KOPT-K1 (cell line): ENCODE results near the gene ART4.

Experiments used
- H3K27ac ChIP-seq: fragments of 200-600 bp; sonication (generic); 2 replicates; pipeline ENCODE4 v1.5.1; 2016; ENCODE audit warnings: antibody characterized with exemption, mild to moderate bottlenecking, low read depth, low read length; ENCODE audit not compliant: poor library complexity, severe bottlenecking
- H3K36me3 ChIP-seq: fragments of 200-600 bp; sonication (generic); 2 replicates; pipeline ENCODE4 v1.5.1; 2017; ENCODE audit warnings: antibody characterized with exemption, mild to moderate bottlenecking, low read length, moderate library complexity; ENCODE audit not compliant: insufficient read depth
- H3K9me3 ChIP-seq: fragments of 200-600 bp; sonication (generic); 2 replicates; pipeline ENCODE4 v1.5.1; 2017; ENCODE audit warnings: antibody characterized with exemption, low read length, mild to moderate bottlenecking; ENCODE audit not compliant: insufficient read depth, poor library complexity, severe bottlenecking

Gene ART4

DNA sequence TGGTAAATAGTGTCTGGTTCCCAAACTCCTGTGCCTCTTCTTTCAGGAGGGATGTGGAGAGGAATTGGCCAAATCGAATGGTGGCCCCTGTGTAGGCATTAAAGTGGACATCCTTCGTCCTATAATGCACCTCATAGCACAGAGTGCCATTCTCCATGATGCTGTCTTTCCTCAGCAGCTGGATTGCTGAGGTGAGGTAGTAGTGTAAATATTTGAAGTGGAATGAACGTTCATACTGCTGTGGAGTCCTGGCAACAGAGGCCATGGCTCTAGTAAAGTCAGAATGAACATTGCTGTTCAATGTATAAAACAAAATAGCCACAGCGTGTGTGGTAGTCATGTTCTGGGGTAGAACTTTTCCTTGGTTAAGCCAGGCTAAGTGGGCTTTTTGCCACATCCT is 2.7 kb downstream of the ART4 start:
- Histone ChIP-seq H3K36me3 (no peaks in the 10 kb centered on the region), H3K9me3 (no peaks in the 10 kb centered on the region), H3K27ac (no peak overlapping the region)

DNA sequence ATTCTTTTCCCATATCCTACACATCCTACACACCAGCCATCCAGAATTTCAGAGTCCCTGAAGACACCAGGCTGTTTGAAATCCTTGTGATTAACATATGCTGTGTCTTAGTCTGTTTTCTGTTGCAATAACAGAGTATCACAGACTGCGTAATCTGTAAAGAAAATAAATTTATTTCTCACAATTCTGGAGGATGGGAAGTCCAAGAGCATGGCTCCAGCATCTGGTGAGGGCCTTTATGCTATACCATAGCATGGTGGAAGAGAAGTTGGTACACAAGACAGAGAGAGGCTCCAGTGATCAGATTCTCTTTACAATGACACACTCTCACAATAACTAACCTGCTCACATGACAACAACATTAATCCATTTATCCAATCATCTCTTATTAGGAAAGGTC is 4.1 kb downstream of the ART4 start:
- H3K9me3 ChIP-seq = no peaks in the 10 kb centered on the region
- H3K36me3 ChIP-seq = no peaks in the 10 kb centered on the region
- H3K27ac ChIP-seq = no peak overlapping the region

DNA sequence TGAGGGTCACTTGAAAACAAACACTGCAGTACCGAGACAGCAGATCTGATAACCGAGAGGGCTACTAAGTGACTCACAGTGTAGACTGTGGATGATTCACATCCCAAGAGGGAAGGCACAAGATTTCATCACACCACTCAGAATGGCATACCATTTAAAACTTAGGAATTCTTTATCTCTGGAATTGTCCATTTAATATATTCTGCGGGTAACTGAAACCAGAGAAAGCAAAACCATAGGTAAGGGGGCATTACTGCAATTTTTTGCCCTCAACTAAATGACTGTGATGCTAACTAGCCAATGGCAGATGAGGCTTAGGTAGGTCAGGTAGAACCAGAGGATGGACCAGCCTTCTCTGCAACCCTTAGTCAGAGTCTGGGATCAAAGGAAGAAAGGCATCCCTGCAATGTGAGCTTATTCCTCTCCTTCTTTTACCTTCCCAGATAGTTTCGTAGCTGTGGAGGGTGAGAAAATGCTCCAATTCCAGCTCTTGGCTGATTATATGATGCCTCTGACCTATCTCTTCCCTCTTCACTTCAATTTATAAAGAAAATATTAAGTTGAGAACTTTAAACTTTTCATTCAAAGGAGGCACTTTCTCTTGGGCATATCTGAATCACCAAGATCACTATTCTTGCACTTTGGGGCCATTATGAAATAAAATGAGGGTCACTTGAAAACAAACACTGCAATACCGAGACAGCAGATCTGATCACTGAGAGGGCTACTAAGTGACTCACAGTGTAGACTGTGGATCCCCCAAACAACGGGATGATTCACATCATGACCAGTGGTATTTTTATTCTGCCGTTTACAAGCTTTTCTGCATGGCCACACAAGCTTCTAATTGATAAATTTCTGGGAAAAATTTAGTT is 6.8 kb downstream of the ART4 start:
- no peak overlapping the region for H3K27ac ChIP-seq
- no peaks in the 10 kb centered on the region for H3K9me3 ChIP-seq
- no peaks in the 10 kb centered on the region for H3K36me3 ChIP-seq

DNA sequence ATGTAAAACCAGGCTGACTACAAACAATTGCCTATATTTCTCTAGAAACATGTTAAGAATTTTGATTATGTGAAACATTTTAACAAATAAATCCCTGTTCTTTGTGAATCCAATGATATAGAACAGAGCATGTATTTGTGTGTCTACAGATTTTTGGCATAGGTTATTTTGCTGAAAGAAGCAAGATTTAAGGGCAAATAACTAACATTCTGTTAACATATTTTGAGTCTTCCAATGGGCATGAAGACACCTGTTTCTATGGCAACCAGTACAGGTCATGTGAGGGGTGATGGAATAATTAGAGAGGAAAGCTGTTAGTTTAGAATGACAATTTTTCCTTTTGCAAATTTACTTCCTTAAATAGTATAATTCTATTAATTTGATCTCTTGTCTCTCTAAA is 8.8 kb downstream of the ART4 start:
- Histone ChIP-seq H3K27ac (no peak overlapping the region), H3K9me3 (no peaks in the 10 kb centered on the region), H3K36me3 (no peaks in the 10 kb centered on the region)

DNA sequence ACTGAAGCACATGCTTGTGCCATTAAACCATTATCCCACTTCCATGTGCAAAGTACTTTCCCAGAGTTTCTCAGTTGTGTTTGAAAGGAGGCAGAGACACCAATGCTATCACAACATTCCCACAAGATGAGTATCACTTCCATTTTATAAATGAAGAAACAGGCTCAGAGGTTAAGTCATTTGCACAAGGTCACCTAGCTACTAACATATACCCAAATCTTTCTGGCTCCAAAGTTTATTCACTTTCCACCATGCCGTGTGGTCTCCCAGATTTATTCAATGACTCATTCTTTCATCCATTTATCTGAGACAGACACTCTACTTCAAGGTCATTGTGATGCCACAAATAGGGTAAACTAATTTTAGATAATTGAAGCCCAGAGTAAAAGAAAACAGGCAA is 9.4 kb downstream of the ART4 start:
- Histone ChIP-seq H3K36me3 (no peaks in the 10 kb centered on the region), H3K9me3 (no peaks in the 10 kb centered on the region), H3K27ac (no peak overlapping the region)

DNA sequence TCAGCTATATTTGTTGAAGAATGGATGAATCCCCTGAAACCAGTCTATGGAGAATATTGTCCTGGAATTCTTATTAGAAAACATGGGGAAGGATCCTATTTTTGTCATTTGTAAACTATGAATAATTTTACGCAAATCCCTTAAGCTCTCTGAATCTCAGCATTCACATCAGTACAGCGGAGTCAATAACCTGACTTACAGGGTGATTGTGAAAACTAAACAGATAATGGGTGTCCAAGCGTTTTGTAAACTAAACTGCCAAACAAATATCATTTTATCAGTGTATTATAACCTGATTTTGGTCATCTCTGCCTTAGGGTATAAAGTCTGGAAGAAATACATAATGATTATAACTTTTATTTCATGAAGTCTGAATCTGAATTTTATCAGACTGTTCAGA is 10.0 kb downstream of the ART4 start:
- Histone ChIP-seq H3K9me3 (no peaks in the 10 kb centered on the region), H3K27ac (no peak overlapping the region), H3K36me3 (no peaks in the 10 kb centered on the region)

DNA sequence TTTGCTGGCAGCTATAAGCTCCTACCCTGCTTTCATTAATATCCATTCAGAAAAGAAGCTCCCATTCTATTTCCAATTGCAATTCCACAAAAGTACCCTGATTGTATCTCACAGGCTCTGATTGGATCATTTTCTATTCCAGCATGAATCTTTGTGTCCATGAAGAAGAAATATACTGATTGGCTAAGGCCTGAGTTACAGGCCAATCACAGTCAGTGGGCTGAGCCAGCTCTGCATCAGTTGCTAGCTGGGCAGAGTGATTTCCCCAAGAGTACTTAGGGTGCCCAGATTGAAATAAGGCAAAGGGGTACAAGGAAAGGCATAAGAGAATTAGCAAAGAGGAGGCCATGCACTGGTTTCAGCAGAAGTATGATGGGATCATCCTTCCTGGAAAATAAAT is 14.4 kb downstream of the ART4 start:
- H3K36me3 ChIP-seq = no peaks in the 10 kb centered on the region
- no peaks in the 10 kb centered on the region for H3K9me3 ChIP-seq
- no peak overlapping the region for H3K27ac ChIP-seq

DNA sequence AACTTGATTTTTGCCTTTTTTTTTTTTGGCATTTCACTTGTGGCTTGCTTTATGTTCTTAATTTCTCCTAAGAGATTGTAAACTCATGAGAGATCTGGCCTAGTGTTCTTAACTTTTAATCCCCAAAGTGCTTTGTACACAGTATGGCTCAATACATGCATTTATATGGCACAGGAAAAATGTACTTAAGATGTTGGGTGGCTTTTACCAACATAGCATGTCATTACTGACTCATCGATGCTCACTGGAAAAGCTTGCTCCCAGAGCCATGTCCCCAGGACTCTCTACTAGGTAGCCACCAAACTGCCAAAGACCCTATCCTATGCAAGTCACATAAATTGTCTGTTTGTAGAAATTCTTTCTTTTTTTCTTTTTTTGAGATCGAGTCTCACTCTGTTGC is 16.3 kb downstream of the ART4 start:
- Histone ChIP-seq H3K27ac (no peak overlapping the region), H3K9me3 (no peaks in the 10 kb centered on the region), H3K36me3 (no peaks in the 10 kb centered on the region)

DNA sequence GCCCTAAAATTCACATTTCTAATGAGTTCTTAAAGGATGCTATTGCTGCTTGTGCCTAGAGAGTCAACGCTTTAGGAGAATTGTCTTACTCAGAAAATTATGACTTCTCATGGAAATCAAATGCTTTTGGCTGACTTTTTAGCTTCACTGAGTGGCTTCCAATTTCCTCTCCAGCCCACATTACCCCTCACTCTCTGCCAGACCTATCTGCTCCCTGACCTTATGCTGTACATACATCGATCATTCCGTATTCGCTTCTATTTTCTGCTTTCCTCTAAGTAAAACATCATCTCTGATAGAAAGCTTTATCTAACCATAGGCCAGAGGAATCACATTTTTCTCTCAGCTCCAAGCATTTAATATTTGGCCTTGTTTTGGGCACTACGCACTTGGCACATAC is 16.8 kb downstream of the ART4 start:
- H3K27ac ChIP-seq = no peak overlapping the region
- no peaks in the 10 kb centered on the region for H3K36me3 ChIP-seq
- no peaks in the 10 kb centered on the region for H3K9me3 ChIP-seq

DNA sequence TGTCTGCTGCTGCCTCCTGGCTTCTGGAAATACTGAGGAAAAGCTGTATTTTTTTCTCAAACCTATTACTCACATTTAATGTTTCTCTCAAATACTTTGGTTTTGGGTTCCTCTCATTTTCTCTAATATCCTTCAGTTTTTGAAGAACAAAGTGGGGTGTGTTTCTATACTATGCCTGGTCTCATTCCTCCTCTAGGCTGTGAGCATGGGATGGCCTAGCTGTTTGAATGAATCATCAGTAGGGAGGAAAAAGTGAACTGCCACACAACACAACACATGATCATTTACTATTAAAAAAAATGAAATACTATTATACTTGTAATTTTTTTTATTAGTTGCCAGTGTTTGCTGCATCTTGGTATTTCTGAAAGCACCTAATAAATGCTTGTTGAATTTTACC is 18.1 kb downstream of the ART4 start:
- H3K36me3 ChIP-seq = no peaks in the 10 kb centered on the region
- no peak overlapping the region for H3K27ac ChIP-seq
- H3K9me3 ChIP-seq = no peaks in the 10 kb centered on the region

DNA sequence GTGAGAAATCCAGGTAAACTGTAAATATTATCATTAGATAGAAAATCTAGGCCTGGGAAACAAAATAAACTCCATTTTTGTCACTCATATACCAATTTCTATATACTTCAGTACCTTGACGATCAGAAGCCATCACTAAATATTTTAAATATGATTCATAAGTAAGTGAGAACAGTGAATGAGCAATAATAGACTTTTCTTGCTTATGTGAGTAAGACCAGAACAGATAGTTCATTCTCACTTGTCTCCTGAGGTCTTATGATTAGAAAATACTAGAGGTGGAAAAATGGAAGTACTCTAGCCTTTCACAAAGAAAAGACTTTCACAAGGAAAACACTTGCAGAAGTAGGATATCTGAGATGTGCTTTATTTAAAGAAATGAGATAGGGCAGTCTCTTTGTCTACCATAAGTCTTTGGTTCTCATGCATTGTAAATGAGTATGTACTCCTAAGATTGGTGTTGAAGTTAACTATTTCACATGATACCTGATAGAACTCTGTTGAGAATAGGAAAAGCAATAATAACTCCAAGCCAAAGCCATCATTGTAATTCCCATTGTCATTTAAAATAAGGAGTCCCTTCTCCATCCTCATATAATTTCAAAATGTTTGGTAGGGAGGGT is 19.2 kb downstream of the ART4 start:
- Histone ChIP-seq H3K36me3 (no peaks in the 10 kb centered on the region), H3K27ac (no peak overlapping the region), H3K9me3 (no peaks in the 10 kb centered on the region)

DNA sequence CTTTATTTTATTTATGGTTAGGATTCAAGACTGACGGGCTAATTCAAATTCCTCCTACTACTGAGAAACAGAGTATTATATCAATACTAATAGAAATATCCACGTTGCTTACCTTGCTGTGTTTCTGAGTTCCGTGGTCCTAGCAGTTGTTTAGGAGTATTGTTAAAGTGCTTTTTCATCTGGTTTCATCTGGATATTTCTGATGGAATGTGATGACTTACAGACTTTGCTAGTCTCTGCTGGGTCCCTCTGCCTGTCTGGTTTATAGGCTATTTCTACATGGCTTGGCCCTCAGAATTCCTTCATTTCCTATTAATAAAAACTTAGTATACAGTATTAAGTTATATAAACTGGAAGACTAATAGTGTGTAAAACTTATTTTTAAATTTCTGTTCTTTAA is 29.3 kb downstream of the ART4 start, which contains the start of gene SMCO3:
Gene SMCO3 (minus strand): TSS at position 169 of the 400 bp plus-strand sequence. CDS start 7,502 bp downstream, outside the sequence.
- H3K9me3 ChIP-seq = no peaks in the 10 kb centered on the region
- H3K27ac ChIP-seq = no peak within 1 kb of the TSS
- no peaks in the 10 kb centered on the region for H3K36me3 ChIP-seq

DNA sequence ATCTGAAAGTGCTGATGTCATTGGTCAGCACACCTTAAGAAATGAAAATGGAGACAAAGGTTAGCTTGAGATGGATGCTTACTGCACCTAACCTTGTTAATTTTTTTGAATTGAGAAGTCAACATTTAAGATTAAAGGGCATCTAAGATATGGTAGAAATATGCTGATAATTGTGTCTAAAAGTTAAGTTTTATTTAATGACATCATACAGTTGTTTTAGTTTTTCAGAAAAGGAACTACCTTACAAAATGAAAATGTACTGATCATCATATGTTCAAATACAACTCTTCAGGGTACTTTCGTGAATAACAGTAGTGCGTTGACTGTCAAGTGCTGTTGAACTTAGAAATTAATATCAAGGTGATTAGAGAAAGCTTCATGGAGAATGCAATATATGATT is 31.8 kb downstream of the ART4 start:
- Histone ChIP-seq H3K9me3 (no peaks in the 10 kb centered on the region), H3K36me3 (no peaks in the 10 kb centered on the region)

DNA sequence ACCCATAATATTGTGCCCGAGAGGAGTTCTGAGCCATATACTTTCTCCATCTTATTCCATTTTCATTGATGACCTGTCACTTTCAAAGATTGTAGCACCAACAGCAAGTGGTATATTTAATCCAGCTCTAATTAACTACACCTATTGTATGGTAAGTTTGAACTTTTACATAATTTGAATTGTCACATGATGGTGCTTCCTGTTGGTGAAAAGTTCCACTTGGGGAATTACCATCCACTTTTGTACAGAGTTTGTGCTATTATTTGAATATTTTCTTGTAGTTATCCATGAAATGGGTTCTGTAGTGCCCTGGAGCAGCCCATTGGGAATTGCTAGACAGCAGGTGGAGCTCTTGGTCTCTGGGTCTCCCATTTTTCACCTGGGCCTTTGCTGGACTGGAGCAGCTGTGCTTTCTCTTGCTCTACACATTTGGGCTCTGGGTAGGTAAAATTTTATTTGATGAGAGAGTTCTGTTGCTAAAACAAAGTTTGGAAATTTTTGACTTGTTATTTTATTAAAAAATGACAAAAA is 32.3 kb downstream of the ART4 start:
- Histone ChIP-seq H3K9me3 (no peaks in the 10 kb centered on the region), H3K27ac (no peak overlapping the region), H3K36me3 (no peaks in the 10 kb centered on the region)

More for the DNA sequence above, 31.8 kb downstream of the ART4 start:
- H3K27ac ChIP-seq = no peak overlapping the region

DNA sequence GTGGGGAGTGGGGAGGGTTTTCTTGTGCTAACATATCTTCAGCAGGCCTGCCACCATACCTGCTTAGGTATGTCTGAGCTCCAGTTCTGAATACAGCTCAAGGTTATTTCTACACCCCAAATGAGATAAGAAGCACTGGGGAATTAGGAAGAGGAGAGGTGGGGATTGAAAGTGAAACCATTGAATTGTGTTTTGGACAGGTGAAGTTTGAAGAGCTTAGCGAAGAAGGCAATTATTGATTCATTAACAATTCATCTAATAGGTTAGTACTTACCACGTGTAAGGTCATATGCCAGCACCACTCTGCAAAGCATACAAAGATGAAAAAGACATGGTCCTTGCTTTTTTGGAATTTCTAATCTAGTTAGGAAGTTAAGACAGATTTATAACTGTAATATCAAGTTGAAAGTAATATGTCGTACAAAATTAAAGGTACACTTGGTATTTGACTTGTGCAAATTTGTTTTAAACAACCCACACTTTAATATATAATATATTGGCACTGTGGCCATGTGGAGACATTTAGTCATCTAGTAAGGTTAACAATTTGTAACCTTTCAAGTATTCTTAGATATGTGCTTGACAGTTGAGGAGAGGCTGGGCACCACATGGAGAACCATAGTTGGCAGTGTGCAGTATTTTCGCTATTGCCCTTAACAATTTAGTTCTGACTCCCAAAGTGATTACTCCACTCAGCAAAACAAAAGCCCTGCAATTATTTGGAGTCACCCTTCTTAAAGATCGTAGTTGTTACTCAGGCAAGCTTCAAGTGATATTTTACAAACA is 33.0 kb downstream of the ART4 start:
- H3K36me3 ChIP-seq = no peaks in the 10 kb centered on the region
- no peak overlapping the region for H3K27ac ChIP-seq
- no peaks in the 10 kb centered on the region for H3K9me3 ChIP-seq
